Peyer's patch (tissue), 4 donors: Measurements from ENCODE around the gene MAP1LC3B2. TPM values are rescaled to one million over a fixed set of nuclear protein-coding genes. Genes with fewer than 3 reads are reported as not detected.

Experiments used
- DNase-seq, 3 donors: peaks; one replicate each; pipeline ENCODE4 v3.0.0-alpha.2; 2017 to 2019
- H3K27ac ChIP-seq, 4 donors: fragments of 200-600 bp; sonication (generic); one replicate each; pipeline ENCODE4 v1.5.1; 2016 to 2019
- H3K27me3 ChIP-seq, 2 donors: fragments of 200-600 bp; sonication (generic); one replicate each; pipeline ENCODE4 v1.5.1; 2019
- H3K36me3 ChIP-seq, 3 donors: fragments of 200-600 bp; sonication (generic); one replicate each; pipeline ENCODE4 v1.5.1; 2016 to 2019
- H3K4me1 ChIP-seq, 4 donors: fragments of 200-600 bp; sonication (generic); one replicate each; pipeline ENCODE4 v1.5.1; 2016 to 2019
- H3K4me3 ChIP-seq, 4 donors: fragments of 200-600 bp; sonication (generic); 1 replicate in 3 of 4; 2 replicates in 1 of 4; pipeline ENCODE4 v1.5.1; 2016 to 2019; ENCODE audit warnings: mild to moderate bottlenecking in 1 of 4
- H3K9me3 ChIP-seq, 4 donors: fragments of 200-600 bp; sonication (generic); one replicate each; pipeline ENCODE4 v1.5.1; 2016 to 2019; ENCODE audit warnings: mild to moderate bottlenecking in 1 of 4
- POLR2A ChIP-seq, 2 donors: fragments of 450-650 bp; IDR thresholded peaks; one replicate each; pipeline ENCODE4 v1.5.1; 2017; ENCODE audit warnings: antibody characterized with exemption in 2 of 2, mild to moderate bottlenecking in 2 of 2, moderate library complexity in 2 of 2
- total RNA-seq, 4 donors: library from RNA; depleted of rRNA; stranded (reverse); fragments of >200 nt; gene quantifications; one replicate each; pipeline ENCODE4 v1.1.0, GENCODE V29; 2016
- TF ChIP-seq, protein P1 (sequence below), 6 experiments: fragments of 450-650 bp in 4 of 6; fragments of 200-600 bp in 2 of 6; sonication (generic) in 1 of 6; IDR thresholded peaks; one replicate each; pipeline ENCODE4 v1.5.1; 2017 to 2019; ENCODE audit warnings: antibody characterized with exemption in 6 of 6, mild to moderate bottlenecking in 3 of 6, moderate library complexity in 1 of 6

The MAP1LC3B2 gene
- total RNA-seq, 4 donors from 2014 or later, result 1.9 TPM; not detected in 3

- Histone ChIP-seq H3K27ac (peak overlapping the region in 3 of 4 donors; percentile 29 to 60 (median 42)), H3K4me3 (no peak overlapping the region), H3K4me1 (peaks cover 0 to 12% (median 2%) of the 10 kb centered on the region in 4 donors), H3K27me3 (no peaks in the 10 kb centered on the region), H3K36me3 (no peaks in the 10 kb centered on the region), H3K9me3 (no peaks in the 10 kb centered on the region)
- DNase-seq, result no peak
- no peak for TF ChIP-seq POLR2A (IDR thresholded peaks at IDR 0.05)
These were observed 33.5 kb downstream of the MAP1LC3B2 start for GRCh38 chr12:116592731-116593130.

DNA sequence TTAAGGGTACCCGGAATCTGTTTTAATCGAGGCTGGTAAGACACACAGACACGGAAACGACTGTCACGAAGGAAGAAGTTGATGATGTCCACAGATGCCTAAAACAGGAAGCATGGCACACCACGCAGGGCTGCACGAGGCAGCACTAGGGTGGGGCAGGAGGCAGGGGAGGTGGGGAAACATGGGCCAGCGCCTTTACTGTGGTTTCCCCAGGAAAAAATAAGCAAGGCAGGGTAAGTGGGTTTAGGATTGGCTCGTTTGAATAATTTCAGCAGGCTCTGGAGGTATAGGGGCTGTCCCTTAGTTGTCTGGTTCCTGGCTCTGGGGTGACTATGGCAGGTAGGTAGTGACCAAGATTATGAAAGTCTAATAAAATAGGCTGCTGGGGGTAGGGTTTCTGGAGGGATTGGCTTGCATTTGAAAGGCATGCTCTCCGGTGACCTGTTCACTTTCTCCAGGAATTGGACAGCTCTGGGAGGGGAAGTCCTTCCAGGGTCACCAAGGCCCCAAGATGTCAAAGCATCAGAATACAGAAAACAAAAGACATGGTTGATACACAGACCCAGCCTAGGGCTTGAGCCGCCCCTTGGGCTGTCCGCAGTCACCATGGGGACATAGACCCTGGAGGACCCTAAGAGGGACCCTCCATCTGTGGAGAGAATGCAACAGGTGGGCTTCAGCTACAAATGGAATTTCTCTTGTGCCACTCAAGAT lies 35.3 kb downstream of the MAP1LC3B2 start:
- peaks cover 0 to 22% (median 2%) of the 10 kb centered on the region in 4 donors for H3K4me1 ChIP-seq
- no peaks in the 10 kb centered on the region for H3K9me3 ChIP-seq
- TF ChIP-seq, protein P1, sequence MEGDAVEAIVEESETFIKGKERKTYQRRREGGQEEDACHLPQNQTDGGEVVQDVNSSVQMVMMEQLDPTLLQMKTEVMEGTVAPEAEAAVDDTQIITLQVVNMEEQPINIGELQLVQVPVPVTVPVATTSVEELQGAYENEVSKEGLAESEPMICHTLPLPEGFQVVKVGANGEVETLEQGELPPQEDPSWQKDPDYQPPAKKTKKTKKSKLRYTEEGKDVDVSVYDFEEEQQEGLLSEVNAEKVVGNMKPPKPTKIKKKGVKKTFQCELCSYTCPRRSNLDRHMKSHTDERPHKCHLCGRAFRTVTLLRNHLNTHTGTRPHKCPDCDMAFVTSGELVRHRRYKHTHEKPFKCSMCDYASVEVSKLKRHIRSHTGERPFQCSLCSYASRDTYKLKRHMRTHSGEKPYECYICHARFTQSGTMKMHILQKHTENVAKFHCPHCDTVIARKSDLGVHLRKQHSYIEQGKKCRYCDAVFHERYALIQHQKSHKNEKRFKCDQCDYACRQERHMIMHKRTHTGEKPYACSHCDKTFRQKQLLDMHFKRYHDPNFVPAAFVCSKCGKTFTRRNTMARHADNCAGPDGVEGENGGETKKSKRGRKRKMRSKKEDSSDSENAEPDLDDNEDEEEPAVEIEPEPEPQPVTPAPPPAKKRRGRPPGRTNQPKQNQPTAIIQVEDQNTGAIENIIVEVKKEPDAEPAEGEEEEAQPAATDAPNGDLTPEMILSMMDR (IDR thresholded peaks at IDR 0.05), result no peak
- no peak for TF ChIP-seq POLR2A (IDR thresholded peaks at IDR 0.05)
- no peaks in the 10 kb centered on the region for H3K36me3 ChIP-seq
- peak overlapping the region in 1 of 4 donors; percentile 26 for H3K27ac ChIP-seq
- no peaks in the 10 kb centered on the region for H3K27me3 ChIP-seq
- no peak overlapping the region for H3K4me3 ChIP-seq
- DNase-seq, result peak in 2 of 3 donors; percentile 72 to 75

GRCh38 chr12:116595186-116595585 lies 36.0 kb downstream of the MAP1LC3B2 start:
- no peak for TF ChIP-seq POLR2A (IDR thresholded peaks at IDR 0.05)
- TF ChIP-seq, protein P1 (IDR thresholded peaks at IDR 0.05), result no peak
- Histone ChIP-seq H3K27me3 (no peaks in the 10 kb centered on the region), H3K4me1 (peaks cover 0 to 27% (median 2%) of the 10 kb centered on the region in 4 donors), H3K4me3 (no peak overlapping the region), H3K9me3 (no peaks in the 10 kb centered on the region), H3K27ac (peak overlapping the region in 1 of 4 donors; percentile 26), H3K36me3 (no peaks in the 10 kb centered on the region)
- no peak for DNase-seq

- no peaks in the 10 kb centered on the region for H3K27me3 ChIP-seq
- DNase-seq, result no peak
- no peaks in the 10 kb centered on the region for H3K9me3 ChIP-seq
- peaks cover 0 to 27% (median 2%) of the 10 kb centered on the region in 4 donors for H3K4me1 ChIP-seq
- no peak overlapping the region for H3K4me3 ChIP-seq
- TF ChIP-seq POLR2A (IDR thresholded peaks at IDR 0.05), result no peak
- TF ChIP-seq, protein P1 (IDR thresholded peaks at IDR 0.05), result no peak
- H3K36me3 ChIP-seq, result no peaks in the 10 kb centered on the region
- no peak overlapping the region for H3K27ac ChIP-seq
These were observed 36.5 kb downstream of the MAP1LC3B2 start for GRCh38 chr12:116595672-116596071.

DNA sequence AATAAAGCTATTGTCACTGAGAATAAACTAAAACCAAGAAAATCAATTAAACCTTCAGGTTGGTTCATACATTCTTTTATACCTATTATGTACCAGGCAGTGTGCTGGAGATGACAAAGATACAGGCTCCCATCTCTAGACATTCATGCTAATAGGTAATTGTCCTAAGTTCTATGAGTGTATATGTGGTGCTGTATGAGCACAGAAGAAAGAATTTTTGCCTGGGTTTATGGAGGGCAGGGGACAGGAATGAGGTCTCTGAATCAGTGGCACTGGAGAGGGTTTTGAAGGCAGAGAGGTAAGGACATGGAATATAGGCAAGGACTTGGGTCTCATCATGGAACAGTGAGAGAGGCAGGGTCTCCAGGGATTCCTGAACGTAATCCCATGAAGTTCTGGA lies 38.7 kb downstream of the MAP1LC3B2 start:
- H3K4me1 ChIP-seq, result peaks cover 0 to 16% (median 2%) of the 10 kb centered on the region in 4 donors
- TF ChIP-seq, protein P1 (IDR thresholded peaks at IDR 0.05), result no peak
- TF ChIP-seq POLR2A (IDR thresholded peaks at IDR 0.05), result no peak
- H3K27ac ChIP-seq, result peak overlapping the region in 2 of 4 donors; percentile 40 to 61
- no peak overlapping the region for H3K4me3 ChIP-seq
- H3K9me3 ChIP-seq, result no peaks in the 10 kb centered on the region
- no peaks in the 10 kb centered on the region for H3K27me3 ChIP-seq
- no peaks in the 10 kb centered on the region for H3K36me3 ChIP-seq
- no peak for DNase-seq
